ENCODE results near the gene LCN1.

DNA sequence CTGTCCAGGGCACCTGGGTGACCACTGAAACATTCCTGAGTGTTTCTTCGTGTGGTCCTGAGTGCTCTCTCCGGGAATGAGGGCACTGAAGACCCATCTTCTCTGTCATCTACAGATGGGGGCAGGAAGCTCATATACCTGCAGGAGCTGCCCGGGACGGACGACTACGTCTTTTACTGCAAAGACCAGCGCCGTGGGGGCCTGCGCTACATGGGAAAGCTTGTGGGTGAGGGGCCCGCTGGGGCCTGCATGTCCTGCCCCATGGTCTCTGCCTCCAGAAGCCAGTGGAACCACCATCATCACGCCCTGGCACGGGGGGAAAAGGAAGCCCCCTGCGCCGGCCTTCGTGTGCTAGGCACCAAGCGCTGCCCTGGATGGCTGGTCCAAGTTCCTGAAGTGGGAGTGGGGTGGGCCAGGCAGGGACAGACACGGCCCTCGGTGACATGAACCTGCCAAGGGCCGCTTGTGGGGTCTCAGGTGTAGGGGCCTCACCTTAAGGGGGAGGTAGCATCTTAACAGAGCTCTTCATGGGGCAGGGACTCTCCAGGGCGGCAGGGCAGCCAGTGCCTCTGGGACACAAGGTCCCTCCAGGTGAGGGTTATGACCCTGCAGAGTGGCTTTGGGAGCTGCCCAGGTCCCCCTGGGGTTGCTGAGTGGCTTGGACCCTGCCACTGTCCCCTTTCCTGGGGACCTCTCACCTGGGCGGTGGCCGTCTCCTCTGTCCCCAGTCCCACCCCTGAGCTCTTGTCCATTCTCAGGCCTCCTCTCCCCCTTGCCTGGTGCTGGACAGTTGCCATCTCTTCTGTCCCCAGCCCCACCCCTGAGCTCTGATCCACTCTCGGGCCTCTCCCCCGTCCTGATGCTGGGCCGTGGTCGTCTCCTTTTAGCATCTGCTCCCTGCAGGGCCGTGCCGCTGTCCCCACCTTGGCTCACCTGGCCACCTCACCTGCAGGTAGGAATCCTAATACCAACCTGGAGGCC is 26.8 kb downstream of the LCN1 start:
- TF ChIP-seq, protein P1, sequence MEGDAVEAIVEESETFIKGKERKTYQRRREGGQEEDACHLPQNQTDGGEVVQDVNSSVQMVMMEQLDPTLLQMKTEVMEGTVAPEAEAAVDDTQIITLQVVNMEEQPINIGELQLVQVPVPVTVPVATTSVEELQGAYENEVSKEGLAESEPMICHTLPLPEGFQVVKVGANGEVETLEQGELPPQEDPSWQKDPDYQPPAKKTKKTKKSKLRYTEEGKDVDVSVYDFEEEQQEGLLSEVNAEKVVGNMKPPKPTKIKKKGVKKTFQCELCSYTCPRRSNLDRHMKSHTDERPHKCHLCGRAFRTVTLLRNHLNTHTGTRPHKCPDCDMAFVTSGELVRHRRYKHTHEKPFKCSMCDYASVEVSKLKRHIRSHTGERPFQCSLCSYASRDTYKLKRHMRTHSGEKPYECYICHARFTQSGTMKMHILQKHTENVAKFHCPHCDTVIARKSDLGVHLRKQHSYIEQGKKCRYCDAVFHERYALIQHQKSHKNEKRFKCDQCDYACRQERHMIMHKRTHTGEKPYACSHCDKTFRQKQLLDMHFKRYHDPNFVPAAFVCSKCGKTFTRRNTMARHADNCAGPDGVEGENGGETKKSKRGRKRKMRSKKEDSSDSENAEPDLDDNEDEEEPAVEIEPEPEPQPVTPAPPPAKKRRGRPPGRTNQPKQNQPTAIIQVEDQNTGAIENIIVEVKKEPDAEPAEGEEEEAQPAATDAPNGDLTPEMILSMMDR (IDR thresholded peaks at IDR 0.05) = no peak
- TF ChIP-seq POLR2A (IDR thresholded peaks at IDR 0.05) = no peak
